ENCODE measurements around the gene DIAPH3.

DNA sequence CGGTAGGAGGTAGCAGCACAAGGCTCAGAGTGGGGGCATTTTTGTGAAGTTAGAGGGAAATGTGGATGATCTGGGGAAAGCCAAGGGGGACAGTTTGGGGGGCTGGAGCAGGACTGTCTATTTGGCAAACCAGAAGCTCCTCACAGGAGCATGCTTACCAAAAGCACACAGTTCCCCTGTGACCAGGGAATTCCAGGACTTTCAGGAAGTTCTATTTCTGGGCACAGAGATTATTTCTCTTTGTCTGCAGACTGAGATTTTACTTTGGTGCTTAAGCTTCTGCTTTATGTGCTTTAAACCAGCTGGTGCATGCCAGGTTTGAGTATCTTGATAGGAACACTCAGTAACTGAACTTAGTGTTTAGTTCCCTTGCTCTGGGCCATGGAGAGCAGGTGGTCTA lies 525.3 kb downstream of the DIAPH3 start:
- TF ChIP-seq POLR2A (IDR thresholded peaks at IDR 0.05; ENCODE audit: low read depth, low read length) (no peak), POLR2AphosphoS5 (IDR thresholded peaks at IDR 0.05; ENCODE audit: low read depth, low read length) (no peak), TAF1 (IDR thresholded peaks at IDR 0.05; ENCODE audit: borderline replicate concordance, low read depth, low read length) (no peak)

All from GM12892 (cell line).